Stimulated activated memory B cell treated with anti-CD40 and anti-IgM and Interleukin-4, amounts not matched to agents 10 μg/mL and 1 μg/mL and 100 μg/mL, for 72 hours (primary cell): Measurements from ENCODE around the gene IFI44L.

ENCODE experiments used
- ATAC-seq: fragments of 150-1000 bp; cut with Tn5 transposase; 2 replicates; pipeline ENCODE4 v1.10.0; 2021
- H3K27ac Mint-ChIP-seq: one replicate; pipeline ENCODE4 v1.8.0; 2022; ENCODE audit warnings: mild to moderate bottlenecking, mixed read lengths
- H3K27me3 Mint-ChIP-seq: one replicate; pipeline ENCODE4 v1.8.0; 2022; ENCODE audit warnings: mixed read lengths
- H3K36me3 Mint-ChIP-seq: one replicate; pipeline ENCODE4 v1.8.0; 2022; ENCODE audit warnings: mixed read lengths
- H3K4me1 Mint-ChIP-seq: one replicate; pipeline ENCODE4 v1.8.0; 2022; ENCODE audit warnings: mixed read lengths
- H3K4me3 Mint-ChIP-seq: one replicate; pipeline ENCODE4 v1.8.0; 2022; ENCODE audit warnings: mild to moderate bottlenecking, moderate library complexity, mixed read lengths
- H3K9me3 Mint-ChIP-seq: one replicate; pipeline ENCODE4 v1.8.0; 2022; ENCODE audit warnings: mixed read lengths

IFI44L gene

DNA sequence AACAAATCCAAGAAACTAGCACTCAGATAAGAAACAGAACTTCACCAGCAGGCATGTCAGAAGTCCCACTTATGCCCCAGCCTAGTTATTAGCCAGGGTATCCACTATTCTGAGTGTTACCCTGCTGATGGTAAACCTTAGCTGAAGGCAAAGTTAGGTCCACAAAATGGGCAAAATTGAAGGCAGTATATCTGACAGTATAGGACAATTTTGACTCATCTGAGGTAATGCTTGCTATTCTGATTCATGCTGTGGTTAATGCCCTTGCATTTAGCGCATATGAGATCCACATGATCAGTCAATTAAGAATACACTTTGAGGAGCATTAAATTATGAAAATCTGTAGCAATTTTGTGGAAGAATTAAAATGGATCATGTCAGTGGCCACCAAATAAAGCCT is 44.5 kb downstream of the IFI44L start:
- H3K27ac Mint-ChIP-seq: no peak overlapping the region

GRCh38 chr1:78665809-78666208 is 45.6 kb downstream of the IFI44L start:
- Mint-ChIP-seq H3K9me3 (no peaks in the 10 kb centered on the region), H3K27me3 (no peaks in the 10 kb centered on the region), H3K4me3 (no peak overlapping the region), H3K27ac (no peak overlapping the region), H3K4me1 (no peaks in the 10 kb centered on the region), H3K36me3 (peaks cover 21% of the 10 kb centered on the region)
- ATAC-seq: no peak

More for the DNA sequence above, 44.5 kb downstream of the IFI44L start:
- ATAC-seq: no peak
- H3K4me3 Mint-ChIP-seq: no peak overlapping the region
- H3K27me3 Mint-ChIP-seq: no peaks in the 10 kb centered on the region
- no peaks in the 10 kb centered on the region for H3K4me1 Mint-ChIP-seq
- H3K9me3 Mint-ChIP-seq: no peaks in the 10 kb centered on the region
- H3K36me3 Mint-ChIP-seq: peaks cover 28% of the 10 kb centered on the region

GRCh38 chr1:78667939-78668338 is 47.7 kb downstream of the IFI44L start:
- no peaks in the 10 kb centered on the region for H3K4me1 Mint-ChIP-seq
- H3K4me3 Mint-ChIP-seq: no peak overlapping the region
- H3K27ac Mint-ChIP-seq: no peak overlapping the region

DNA sequence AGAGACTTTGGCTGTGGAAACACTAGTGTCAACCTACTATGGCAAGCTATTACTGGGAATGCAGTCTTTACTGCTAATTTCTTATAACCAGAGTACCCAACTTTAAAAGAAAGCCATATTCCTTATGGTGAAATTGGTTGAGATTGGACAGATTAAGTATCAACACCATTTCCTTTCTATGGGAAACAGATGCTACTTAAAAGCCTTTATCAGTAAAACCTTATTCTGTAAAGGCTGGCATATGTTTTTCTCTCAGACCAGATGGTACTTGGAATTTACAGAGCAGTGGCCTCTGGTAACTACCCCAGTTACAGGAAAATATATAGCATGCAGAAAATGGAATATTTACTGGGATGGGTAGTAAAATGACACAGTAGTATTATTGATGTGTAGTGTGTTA is 48.2 kb downstream of the IFI44L start:
- Mint-ChIP-seq H3K36me3 (peaks cover 3% of the 10 kb centered on the region), H3K4me3 (no peak overlapping the region), H3K4me1 (no peaks in the 10 kb centered on the region), H3K27ac (no peak overlapping the region), H3K27me3 (no peaks in the 10 kb centered on the region), H3K9me3 (no peaks in the 10 kb centered on the region)
- ATAC-seq: no peak

More at GRCh38 chr1:78667939-78668338, 47.7 kb downstream of the IFI44L start:
- Mint-ChIP-seq H3K9me3 (no peaks in the 10 kb centered on the region), H3K27me3 (no peaks in the 10 kb centered on the region), H3K36me3 (peaks cover 8% of the 10 kb centered on the region)
- no peak for ATAC-seq

- H3K4me3 Mint-ChIP-seq: no peak overlapping the region
- H3K36me3 Mint-ChIP-seq: no peaks in the 10 kb centered on the region
- H3K9me3 Mint-ChIP-seq: no peaks in the 10 kb centered on the region
- no peak for ATAC-seq
- H3K27me3 Mint-ChIP-seq: no peaks in the 10 kb centered on the region
- no peaks in the 10 kb centered on the region for H3K4me1 Mint-ChIP-seq
- H3K27ac Mint-ChIP-seq: no peak overlapping the region
These were observed 52.2 kb downstream of the IFI44L start for GRCh38 chr1:78672428-78672827.

DNA sequence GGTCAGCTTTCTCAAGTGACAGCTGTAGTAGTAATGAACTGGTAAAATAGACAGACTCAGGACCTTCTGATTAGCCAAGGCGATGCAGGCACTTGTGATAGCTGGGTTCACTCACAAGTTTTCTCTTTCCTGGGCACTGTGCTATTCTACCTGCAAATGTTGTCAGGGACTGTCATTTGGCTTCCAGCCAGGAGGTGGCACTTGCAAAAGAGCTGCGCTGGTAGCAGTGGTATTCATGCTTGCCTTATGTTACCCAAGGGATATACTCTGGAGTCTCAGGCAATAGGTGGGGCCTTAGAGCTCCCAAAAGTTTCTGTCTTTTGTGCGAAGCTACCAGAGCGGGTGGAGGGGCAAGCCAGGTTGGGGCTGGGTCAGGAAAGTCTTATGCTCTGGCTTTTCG is 52.9 kb downstream of the IFI44L start:
- Mint-ChIP-seq H3K36me3 (no peaks in the 10 kb centered on the region), H3K27ac (no peak overlapping the region), H3K9me3 (no peaks in the 10 kb centered on the region), H3K4me1 (no peaks in the 10 kb centered on the region), H3K27me3 (no peaks in the 10 kb centered on the region), H3K4me3 (no peak overlapping the region)
- peak; percentile 9 for ATAC-seq

- no peak for ATAC-seq
- H3K4me1 Mint-ChIP-seq: no peaks in the 10 kb centered on the region
- H3K27ac Mint-ChIP-seq: no peak overlapping the region
- no peaks in the 10 kb centered on the region for H3K36me3 Mint-ChIP-seq
- no peak overlapping the region for H3K4me3 Mint-ChIP-seq
- H3K27me3 Mint-ChIP-seq: no peaks in the 10 kb centered on the region
- no peaks in the 10 kb centered on the region for H3K9me3 Mint-ChIP-seq
These were observed 56.2 kb downstream of the IFI44L start for GRCh38 chr1:78676347-78676982.

DNA sequence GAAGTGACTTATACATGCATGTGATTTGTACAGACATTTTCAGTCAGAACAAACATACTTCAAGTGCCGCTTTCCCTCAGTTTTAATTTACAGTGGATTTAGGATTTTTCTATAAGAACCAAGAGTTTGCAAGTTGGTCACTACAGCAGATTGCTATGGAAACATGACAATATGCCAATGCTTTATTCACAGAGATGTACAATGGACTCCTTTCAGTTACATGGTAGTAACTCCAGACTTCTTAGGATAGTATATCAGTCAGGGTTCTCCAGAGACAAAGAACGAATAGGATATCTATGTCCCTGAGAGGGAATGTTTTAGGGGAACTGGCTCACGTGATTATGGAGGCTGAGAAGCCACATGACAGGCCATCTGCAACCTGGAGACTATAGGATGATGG is 56.7 kb downstream of the IFI44L start:
- H3K4me1 Mint-ChIP-seq: no peaks in the 10 kb centered on the region
- H3K36me3 Mint-ChIP-seq: no peaks in the 10 kb centered on the region
- ATAC-seq: no peak
- H3K27ac Mint-ChIP-seq: no peak overlapping the region
- H3K9me3 Mint-ChIP-seq: no peaks in the 10 kb centered on the region
- H3K4me3 Mint-ChIP-seq: no peak overlapping the region
- no peaks in the 10 kb centered on the region for H3K27me3 Mint-ChIP-seq

GRCh38 chr1:78677788-78678187 is 57.5 kb downstream of the IFI44L start:
- Mint-ChIP-seq H3K27ac (no peak overlapping the region), H3K4me3 (no peak overlapping the region), H3K9me3 (no peaks in the 10 kb centered on the region), H3K4me1 (no peaks in the 10 kb centered on the region), H3K27me3 (no peaks in the 10 kb centered on the region), H3K36me3 (no peaks in the 10 kb centered on the region)
- ATAC-seq: no peak

GRCh38 chr1:78678324-78678723 is 58.1 kb downstream of the IFI44L start:
- no peak overlapping the region for H3K4me3 Mint-ChIP-seq
- ATAC-seq: no peak
- H3K9me3 Mint-ChIP-seq: no peaks in the 10 kb centered on the region
- no peak overlapping the region for H3K27ac Mint-ChIP-seq
- H3K27me3 Mint-ChIP-seq: no peaks in the 10 kb centered on the region
- H3K36me3 Mint-ChIP-seq: no peaks in the 10 kb centered on the region
- H3K4me1 Mint-ChIP-seq: no peaks in the 10 kb centered on the region

GRCh38 chr1:78681265-78681664 is 61.0 kb downstream of the IFI44L start:
- Mint-ChIP-seq H3K9me3 (no peaks in the 10 kb centered on the region), H3K4me3 (no peak overlapping the region), H3K27me3 (peaks cover 11% of the 10 kb centered on the region), H3K4me1 (no peaks in the 10 kb centered on the region), H3K27ac (no peak overlapping the region), H3K36me3 (no peaks in the 10 kb centered on the region)
- no peak for ATAC-seq

GRCh38 chr1:78682496-78682895 is 62.2 kb downstream of the IFI44L start:
- H3K27ac Mint-ChIP-seq: no peak overlapping the region
- H3K4me1 Mint-ChIP-seq: no peaks in the 10 kb centered on the region
- H3K27me3 Mint-ChIP-seq: peaks cover 11% of the 10 kb centered on the region
- no peak for ATAC-seq
- H3K9me3 Mint-ChIP-seq: no peaks in the 10 kb centered on the region
- H3K4me3 Mint-ChIP-seq: no peak overlapping the region
- no peaks in the 10 kb centered on the region for H3K36me3 Mint-ChIP-seq

DNA sequence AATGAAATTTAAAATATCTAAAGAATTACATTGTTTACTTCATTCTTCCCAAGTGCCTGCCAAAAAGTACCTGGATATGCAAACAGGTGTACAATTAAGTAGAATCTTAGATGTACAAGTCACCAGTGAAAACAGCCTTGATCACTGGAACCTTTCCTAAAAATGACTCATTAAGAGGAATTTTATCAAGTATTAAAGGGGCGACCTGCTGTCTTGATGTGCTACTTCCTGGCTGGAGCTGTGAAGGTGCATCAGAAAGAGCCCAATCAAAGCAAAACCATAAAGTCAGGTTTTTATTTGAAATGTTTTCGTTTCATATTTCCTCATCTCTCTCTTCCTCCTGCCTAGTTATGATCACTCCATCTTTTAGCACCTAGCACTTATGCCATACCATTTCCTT is 62.8 kb downstream of the IFI44L start:
- ATAC-seq: no peak
- Mint-ChIP-seq H3K9me3 (no peaks in the 10 kb centered on the region), H3K27ac (no peak overlapping the region)

GRCh38 chr1:78687315-78687714 is 67.1 kb downstream of the IFI44L start:
- Mint-ChIP-seq H3K36me3 (no peaks in the 10 kb centered on the region), H3K27ac (no peak overlapping the region), H3K4me3 (no peak overlapping the region), H3K4me1 (no peaks in the 10 kb centered on the region), H3K9me3 (no peaks in the 10 kb centered on the region), H3K27me3 (peaks cover 23% of the 10 kb centered on the region)
- no peak for ATAC-seq

More for the DNA sequence above, 62.8 kb downstream of the IFI44L start:
- Mint-ChIP-seq H3K4me3 (no peak overlapping the region), H3K27me3 (peaks cover 11% of the 10 kb centered on the region), H3K36me3 (no peaks in the 10 kb centered on the region), H3K4me1 (no peaks in the 10 kb centered on the region)

- no peak for ATAC-seq
- no peak overlapping the region for H3K27ac Mint-ChIP-seq
- H3K4me1 Mint-ChIP-seq: no peaks in the 10 kb centered on the region
- peaks cover 23% of the 10 kb centered on the region for H3K27me3 Mint-ChIP-seq
- H3K9me3 Mint-ChIP-seq: no peaks in the 10 kb centered on the region
- no peak overlapping the region for H3K4me3 Mint-ChIP-seq
- H3K36me3 Mint-ChIP-seq: no peaks in the 10 kb centered on the region
These were observed 67.7 kb downstream of the IFI44L start for GRCh38 chr1:78687914-78688313.

DNA sequence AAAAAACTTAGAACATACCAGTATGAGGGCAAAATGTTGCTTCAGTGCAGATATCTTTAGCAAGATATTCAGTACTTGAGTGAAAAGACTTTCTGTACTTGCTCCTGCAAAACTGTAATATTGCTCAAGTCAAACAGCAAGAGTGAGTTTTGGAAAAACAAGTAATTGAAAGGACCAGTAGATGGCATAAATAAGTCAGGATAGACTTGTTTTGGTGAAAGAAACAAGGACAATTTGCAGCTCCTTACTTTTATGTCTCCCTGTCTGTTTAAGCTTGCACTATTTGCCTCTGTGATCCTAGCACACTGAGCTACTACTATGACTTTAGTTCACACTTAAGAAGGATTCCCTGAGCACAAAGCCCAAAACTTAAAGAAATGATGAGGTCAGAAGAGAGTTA is 68.4 kb downstream of the IFI44L start:
- no peaks in the 10 kb centered on the region for H3K36me3 Mint-ChIP-seq
- no peak overlapping the region for H3K27ac Mint-ChIP-seq
- no peak for ATAC-seq
- H3K27me3 Mint-ChIP-seq: peaks cover 23% of the 10 kb centered on the region
- no peaks in the 10 kb centered on the region for H3K4me1 Mint-ChIP-seq
- no peak overlapping the region for H3K4me3 Mint-ChIP-seq
- H3K9me3 Mint-ChIP-seq: no peaks in the 10 kb centered on the region

GRCh38 chr1:78690516-78690915 is 70.3 kb downstream of the IFI44L start:
- Mint-ChIP-seq H3K27me3 (peaks cover 12% of the 10 kb centered on the region), H3K27ac (no peak overlapping the region), H3K36me3 (no peaks in the 10 kb centered on the region), H3K4me1 (no peaks in the 10 kb centered on the region), H3K4me3 (no peak overlapping the region), H3K9me3 (no peaks in the 10 kb centered on the region)
- ATAC-seq: no peak
